CD4-positive, alpha-beta T cell treated with Interleukin-6 for 4 hours (primary cell): Measurements from ENCODE around the gene C11orf52.
A peak's percentile ranks its signal among the peaks of the same experiment; 100 is the strongest.

ENCODE experiments used
- DNase-seq: peaks from one replicate; pipeline ENCODE4 v3.0.0-alpha.2; 2020; ENCODE audit warnings: mixed read lengths

C11orf52 gene

GRCh38 chr11:111939836-111940604 is 21.3 kb downstream of the C11orf52 start:
- DNase-seq: no peak

GRCh38 chr11:111941963-111942362 is 23.2 kb downstream of the C11orf52 start:
- DNase-seq: no peak

- no peak for DNase-seq
Measured at GRCh38 chr11:111942829-111943228, 24.1 kb downstream of the C11orf52 start.

GRCh38 chr11:111944139-111944538 is 25.4 kb downstream of the C11orf52 start:
- peak; percentile 11 for DNase-seq

- no peak for DNase-seq
Measured at GRCh38 chr11:111944651-111945051, 25.9 kb downstream of the C11orf52 start.

- DNase-seq: no peak
Measured at GRCh38 chr11:111945198-111945597, 26.5 kb downstream of the C11orf52 start.

GRCh38 chr11:111946499-111946898 is 27.8 kb downstream of the C11orf52 start:
- DNase-seq: no peak

GRCh38 chr11:111947143-111947542 is 28.4 kb downstream of the C11orf52 start:
- no peak for DNase-seq

- no peak for DNase-seq
Measured at GRCh38 chr11:111949519-111950426, 31.1 kb downstream of the C11orf52 start.

GRCh38 chr11:111951565-111951964 is 32.9 kb downstream of the C11orf52 start:
- DNase-seq: no peak

- no peak for DNase-seq
Measured at GRCh38 chr11:111954154-111954553, 35.4 kb downstream of the C11orf52 start.

- DNase-seq: no peak
Measured at GRCh38 chr11:111957663-111958444, 39.1 kb downstream of the C11orf52 start.

- DNase-seq: no peak
Measured at GRCh38 chr11:111960916-111961315, 42.2 kb downstream of the C11orf52 start.

- no peak for DNase-seq
Measured at GRCh38 chr11:111961389-111962300, 42.9 kb downstream of the C11orf52 start.

- no peak for DNase-seq
Measured at GRCh38 chr11:111963931-111964340, 45.2 kb downstream of the C11orf52 start.

GRCh38 chr11:111966678-111967077 is 48.0 kb downstream of the C11orf52 start:
- DNase-seq: no peak

GRCh38 chr11:111967649-111968048 is 48.9 kb downstream of the C11orf52 start:
- DNase-seq: no peak

- DNase-seq: no peak
Measured at GRCh38 chr11:111969344-111969743, 50.6 kb downstream of the C11orf52 start.

- DNase-seq: no peak
Measured at GRCh38 chr11:111974446-111974845, 55.7 kb downstream of the C11orf52 start.

GRCh38 chr11:111975076-111975806 is 56.5 kb downstream of the C11orf52 start:
- DNase-seq: no peak

GRCh38 chr11:111976119-111976766 is 57.5 kb downstream of the C11orf52 start:
- DNase-seq: no peak
